Suprapubic skin (tissue), 4 donors: ENCODE data around the gene B4GAT1. TPM values are rescaled to one million over a fixed set of nuclear protein-coding genes. Genes with fewer than 3 reads are reported as not detected.

Experiments
- DNase-seq, 2 donors: peaks; one replicate each; pipeline ENCODE4 v3.0.0-alpha.2; 2019; ENCODE audit warnings: low spot score in 2 of 2
- H3K27ac ChIP-seq: fragments of 200-600 bp; sonication (generic); one replicate; pipeline ENCODE4 v1.5.1; 2019
- H3K27me3 ChIP-seq: fragments of 200-600 bp; sonication (generic); one replicate; pipeline ENCODE4 v1.5.1; 2019
- H3K36me3 ChIP-seq: fragments of 200-600 bp; sonication (generic); one replicate; pipeline ENCODE4 v1.5.1; 2019
- H3K4me1 ChIP-seq: fragments of 200-600 bp; sonication (generic); one replicate; pipeline ENCODE4 v1.5.1; 2019
- H3K4me3 ChIP-seq: fragments of 200-600 bp; sonication (generic); one replicate; pipeline ENCODE4 v1.5.1; 2019; ENCODE audit warnings: mild to moderate bottlenecking
- H3K9me3 ChIP-seq: fragments of 200-600 bp; sonication (generic); one replicate; pipeline ENCODE4 v1.5.1; 2019
- EP300 ChIP-seq: sonication (generic); formaldehyde crosslinking; IDR thresholded peaks from one replicate; pipeline ENCODE4 v1.6.1; 2017; ENCODE audit warnings: antibody characterized with exemption
- POLR2A ChIP-seq, 2 donors: fragments of 450-650 bp; IDR thresholded peaks; one replicate each; pipeline ENCODE4 v1.6.1; 2017; ENCODE audit warnings: antibody characterized with exemption in 2 of 2, mild to moderate bottlenecking in 2 of 2, moderate library complexity in 2 of 2
- POLR2AphosphoS5 ChIP-seq, 3 donors: sonication (generic); formaldehyde crosslinking; IDR thresholded peaks; one replicate each; pipeline ENCODE4 v1.6.1; 2017; ENCODE audit warnings: antibody characterized with exemption in 3 of 3
- WGBS: methylation state at CpG from one replicate; pipeline ENCODE4 v1.1.5; 2018; 5-methylcytosine and 5-hydroxymethylcytosine counted together
- total RNA-seq, 4 donors: library from RNA; depleted of rRNA; stranded (reverse); fragments of >200 nt; gene quantifications; one replicate each; pipeline ENCODE4 v1.1.0, GENCODE V29; 2016
- TF ChIP-seq, protein P1 (sequence below), 2 donors: fragments of 200-600 bp in 1 of 2; fragments of 450-650 bp in 1 of 2; sonication (generic) in 1 of 2; IDR thresholded peaks; one replicate each; pipeline ENCODE4 v1.5.1; 2016 to 2019; ENCODE audit warnings: antibody characterized with exemption in 2 of 2, mild to moderate bottlenecking in 1 of 2, moderate library complexity in 1 of 2

Gene B4GAT1
- total RNA-seq, 4 donors from 2014 or later: 14.4 to 31.9 (median 20.6) TPM

DNA sequence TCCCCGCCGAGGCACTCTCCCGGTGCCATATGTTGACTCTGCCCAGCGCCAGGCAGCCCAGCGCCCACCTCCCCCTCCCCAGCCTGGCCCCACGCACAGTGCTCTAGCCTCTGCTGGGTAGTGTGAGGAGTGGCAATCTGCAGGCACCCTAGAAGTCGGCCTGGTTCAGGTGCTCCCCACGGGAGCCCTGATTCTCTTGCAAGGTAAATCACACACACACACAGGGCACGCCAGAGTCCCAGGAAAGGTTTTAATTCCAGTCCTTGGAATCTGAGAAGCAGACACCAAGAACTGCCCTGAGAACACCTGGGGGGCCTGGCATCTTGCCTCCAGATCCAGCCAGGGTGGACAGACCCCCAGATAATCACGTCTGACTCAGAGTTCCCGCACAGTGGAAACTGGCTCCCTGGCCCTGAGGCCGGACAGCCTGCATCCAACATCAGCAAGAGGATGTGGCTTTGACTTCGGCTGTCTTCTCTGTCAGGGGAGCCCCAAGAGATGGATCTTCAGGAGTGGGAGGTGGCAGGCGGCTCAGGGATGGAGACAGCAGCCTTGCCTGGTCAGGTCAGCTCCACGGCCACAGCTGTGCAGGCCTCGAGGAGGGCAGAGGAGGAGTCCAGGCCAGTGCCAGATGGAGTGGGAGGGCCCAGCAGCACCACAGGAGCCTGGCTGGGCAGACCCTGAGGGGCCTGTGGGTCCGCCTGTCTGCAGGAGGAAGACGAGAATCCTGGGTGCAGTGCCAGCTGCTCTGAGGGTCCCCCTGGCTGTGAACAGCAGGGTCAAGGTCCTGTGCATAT, 10.1 kb downstream of the B4GAT1 start:
- Histone ChIP-seq H3K9me3 (no peaks in the 10 kb centered on the region), H3K27me3 (no peaks in the 10 kb centered on the region), H3K36me3 (peaks cover 58% of the 10 kb centered on the region), H3K27ac (peak overlapping the region; percentile 90), H3K4me3 (peak overlapping the region; percentile 71), H3K4me1 (peaks cover 62% of the 10 kb centered on the region)
- no peak for DNase-seq
- no peak for TF ChIP-seq POLR2A (IDR thresholded peaks at IDR 0.05)
- no peak for TF ChIP-seq POLR2AphosphoS5 (IDR thresholded peaks at IDR 0.05)
- TF ChIP-seq, protein P1, sequence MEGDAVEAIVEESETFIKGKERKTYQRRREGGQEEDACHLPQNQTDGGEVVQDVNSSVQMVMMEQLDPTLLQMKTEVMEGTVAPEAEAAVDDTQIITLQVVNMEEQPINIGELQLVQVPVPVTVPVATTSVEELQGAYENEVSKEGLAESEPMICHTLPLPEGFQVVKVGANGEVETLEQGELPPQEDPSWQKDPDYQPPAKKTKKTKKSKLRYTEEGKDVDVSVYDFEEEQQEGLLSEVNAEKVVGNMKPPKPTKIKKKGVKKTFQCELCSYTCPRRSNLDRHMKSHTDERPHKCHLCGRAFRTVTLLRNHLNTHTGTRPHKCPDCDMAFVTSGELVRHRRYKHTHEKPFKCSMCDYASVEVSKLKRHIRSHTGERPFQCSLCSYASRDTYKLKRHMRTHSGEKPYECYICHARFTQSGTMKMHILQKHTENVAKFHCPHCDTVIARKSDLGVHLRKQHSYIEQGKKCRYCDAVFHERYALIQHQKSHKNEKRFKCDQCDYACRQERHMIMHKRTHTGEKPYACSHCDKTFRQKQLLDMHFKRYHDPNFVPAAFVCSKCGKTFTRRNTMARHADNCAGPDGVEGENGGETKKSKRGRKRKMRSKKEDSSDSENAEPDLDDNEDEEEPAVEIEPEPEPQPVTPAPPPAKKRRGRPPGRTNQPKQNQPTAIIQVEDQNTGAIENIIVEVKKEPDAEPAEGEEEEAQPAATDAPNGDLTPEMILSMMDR (IDR thresholded peaks at IDR 0.05): no peak
- TF ChIP-seq EP300: no peak
- 51% methylated on average over 5 of the region's 18 CpGs for WGBS

DNA sequence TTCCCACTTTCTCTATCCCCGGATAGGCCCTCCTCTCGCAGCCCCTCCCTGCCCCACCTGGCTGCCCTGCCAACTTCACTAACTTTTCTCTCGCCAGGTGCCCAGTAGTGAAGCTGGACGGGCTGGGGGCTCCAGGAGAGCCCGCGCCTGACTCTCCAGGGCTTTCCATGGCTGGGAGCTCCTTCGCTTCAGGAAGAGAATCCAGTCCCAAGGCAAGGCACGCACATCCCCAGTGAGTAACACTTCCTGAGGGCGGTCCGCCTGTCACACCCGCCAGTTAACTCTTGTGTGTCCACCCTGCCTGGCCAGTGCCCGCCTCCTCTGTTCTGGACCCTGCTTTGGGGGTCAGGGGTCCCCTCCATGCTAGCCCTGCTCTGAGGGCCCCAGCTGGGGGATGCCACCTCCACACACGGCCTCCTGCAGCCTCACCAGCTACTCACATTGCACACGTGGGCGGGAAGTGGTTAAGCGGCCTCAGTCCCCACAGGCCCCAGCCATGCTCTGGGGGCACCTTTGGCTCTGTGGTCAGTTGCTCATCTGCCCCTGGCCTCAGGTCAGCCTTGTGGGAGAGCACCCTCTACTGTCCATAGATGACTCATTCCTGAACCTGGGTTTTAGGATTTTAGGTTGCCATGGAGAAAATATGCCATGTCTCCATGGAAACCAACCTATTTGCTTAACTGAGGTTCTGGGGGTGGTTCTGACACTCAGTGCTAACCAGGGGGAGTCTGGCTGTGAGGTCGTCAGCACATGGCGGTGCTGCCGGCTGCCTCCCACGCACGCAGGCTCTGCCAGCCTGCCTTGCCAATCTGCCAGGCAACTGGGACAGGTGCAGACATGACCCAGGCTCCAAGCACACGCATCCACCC, 11.0 kb downstream of the B4GAT1 start, which contains the start of gene RIN1:
RIN1 (minus strand) TSS at position 201 of the 869 bp plus-strand sequence; CDS start at position 169, 32 bp downstream.
- TF ChIP-seq EP300: no peak
- TF ChIP-seq POLR2A (IDR thresholded peaks at IDR 0.05): peak in 1 of 2 donors; percentile 20
- TF ChIP-seq POLR2AphosphoS5 (IDR thresholded peaks at IDR 0.05): peak in 1 of 3 donors; percentile 26
- no peaks in the 10 kb centered on the region for H3K9me3 ChIP-seq
- H3K27ac ChIP-seq: peak within 1 kb of the TSS; percentile 90
- H3K36me3 ChIP-seq: peaks cover 60% of the 10 kb centered on the region
- 3% methylated on average over 13 of the region's 22 CpGs for WGBS
- peak in 1 of 2 donors; percentile 79 for DNase-seq
- H3K4me3 ChIP-seq: peak within 1 kb of the TSS; percentile 71
- H3K4me1 ChIP-seq: peaks cover 62% of the 10 kb centered on the region
- H3K27me3 ChIP-seq: no peaks in the 10 kb centered on the region

DNA sequence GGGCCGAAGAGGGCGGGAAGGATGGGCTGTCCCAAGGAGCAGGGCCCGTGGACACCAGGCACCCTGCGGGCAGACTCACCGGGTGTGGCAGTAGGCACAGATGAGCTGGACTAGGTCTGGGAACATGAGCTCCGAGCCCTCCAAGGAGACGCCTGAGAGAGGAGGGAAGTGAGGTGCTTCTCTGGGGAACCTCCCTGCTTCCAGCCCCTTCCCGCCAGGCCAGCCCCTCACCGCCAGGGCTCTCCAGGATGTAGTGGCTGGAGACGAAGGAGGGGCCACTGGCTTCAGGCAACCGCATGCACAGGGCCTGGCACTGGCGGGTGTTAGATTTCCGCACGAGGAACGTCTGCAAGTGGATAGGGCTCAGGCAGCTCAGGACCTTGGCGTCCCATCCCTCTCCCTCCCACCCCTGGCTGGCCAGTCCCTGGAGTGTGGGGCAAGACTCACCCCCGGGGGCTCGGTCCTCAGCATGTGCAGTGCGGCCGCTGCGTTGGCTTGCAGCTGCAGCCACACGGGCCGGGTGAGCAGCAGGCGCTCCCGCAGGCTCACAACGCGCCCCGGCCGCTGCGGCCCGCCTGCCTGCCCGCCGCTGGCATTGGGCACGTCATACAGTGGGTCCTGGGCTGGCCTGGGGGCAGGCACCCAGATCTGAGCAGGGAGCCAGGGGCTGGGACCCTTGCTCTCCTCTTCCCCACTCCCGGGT, 11.7 kb downstream of the B4GAT1 start:
- 4% methylated on average over 11 of the region's 35 CpGs for WGBS
- no peaks in the 10 kb centered on the region for H3K27me3 ChIP-seq
- H3K27ac ChIP-seq: peak overlapping the region; percentile 90
- H3K9me3 ChIP-seq: no peaks in the 10 kb centered on the region
- DNase-seq: peak in 1 of 2 donors; percentile 70
- peaks cover 53% of the 10 kb centered on the region for H3K36me3 ChIP-seq
- H3K4me1 ChIP-seq: peaks cover 62% of the 10 kb centered on the region
- TF ChIP-seq POLR2A (IDR thresholded peaks at IDR 0.05): no peak
- no peak for TF ChIP-seq EP300
- TF ChIP-seq, protein P1 (IDR thresholded peaks at IDR 0.05): no peak
- no peak for TF ChIP-seq POLR2AphosphoS5 (IDR thresholded peaks at IDR 0.05)
- H3K4me3 ChIP-seq: peak overlapping the region; percentile 71

DNA sequence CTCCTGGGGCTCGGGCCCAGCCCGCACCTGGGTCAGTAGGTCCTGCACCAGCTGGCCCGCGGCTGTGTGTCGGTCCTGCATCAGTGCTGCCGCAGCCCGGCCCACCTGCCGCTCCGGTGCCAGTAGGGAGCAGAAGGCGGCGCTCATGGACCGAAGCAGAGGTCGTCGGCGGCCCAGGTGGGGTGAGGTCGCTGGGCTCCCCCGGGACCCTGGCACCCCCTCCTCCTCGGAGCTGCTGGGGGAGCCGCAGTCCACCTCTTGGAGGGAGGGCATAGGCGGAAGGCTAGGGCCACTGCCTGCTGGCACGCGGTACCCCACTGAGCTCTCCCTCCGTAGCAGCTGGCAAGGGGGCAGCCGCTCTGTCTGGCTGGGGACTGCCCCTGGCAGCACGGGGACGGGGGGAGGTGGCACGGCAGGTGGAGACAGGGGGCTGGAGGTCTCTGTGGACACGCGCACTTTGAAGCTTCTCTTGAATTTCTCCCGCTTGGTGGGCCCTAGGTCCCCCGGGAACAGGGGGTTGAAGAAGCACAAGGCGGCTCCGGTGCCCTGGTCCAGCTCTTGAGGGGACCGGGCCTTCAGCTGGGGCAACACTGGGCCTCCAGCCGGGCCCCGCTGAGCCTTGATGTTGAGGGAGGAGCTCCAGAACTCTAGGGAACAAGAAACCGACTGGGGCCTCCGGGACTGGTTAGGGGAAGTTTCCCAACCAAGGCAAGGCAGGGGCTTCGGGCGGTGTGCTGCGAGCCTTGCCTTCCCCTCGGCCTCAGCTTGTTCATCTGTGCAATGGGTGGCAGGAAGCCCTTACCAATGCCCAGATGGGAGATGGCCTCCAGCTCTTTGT, 12.6 kb downstream of the B4GAT1 start:
- 59% methylated on average over 19 of the region's 42 CpGs for WGBS
- Histone ChIP-seq H3K36me3 (peaks cover 44% of the 10 kb centered on the region), H3K27me3 (no peaks in the 10 kb centered on the region), H3K9me3 (no peaks in the 10 kb centered on the region), H3K4me3 (peak overlapping the region; percentile 71), H3K27ac (no peak overlapping the region), H3K4me1 (peaks cover 62% of the 10 kb centered on the region)
- DNase-seq: peak in 1 of 2 donors; percentile 67
- TF ChIP-seq EP300: no peak
- no peak for TF ChIP-seq POLR2AphosphoS5 (IDR thresholded peaks at IDR 0.05)
- no peak for TF ChIP-seq POLR2A (IDR thresholded peaks at IDR 0.05)
- TF ChIP-seq, protein P1 (IDR thresholded peaks at IDR 0.05): no peak
